ENCODE results near the gene DGKD.

DGKD gene

GRCh38 chr2:233414273-233414654 is 60.0 kb downstream of the DGKD start:
- DNase-seq, result no peak

DNA sequence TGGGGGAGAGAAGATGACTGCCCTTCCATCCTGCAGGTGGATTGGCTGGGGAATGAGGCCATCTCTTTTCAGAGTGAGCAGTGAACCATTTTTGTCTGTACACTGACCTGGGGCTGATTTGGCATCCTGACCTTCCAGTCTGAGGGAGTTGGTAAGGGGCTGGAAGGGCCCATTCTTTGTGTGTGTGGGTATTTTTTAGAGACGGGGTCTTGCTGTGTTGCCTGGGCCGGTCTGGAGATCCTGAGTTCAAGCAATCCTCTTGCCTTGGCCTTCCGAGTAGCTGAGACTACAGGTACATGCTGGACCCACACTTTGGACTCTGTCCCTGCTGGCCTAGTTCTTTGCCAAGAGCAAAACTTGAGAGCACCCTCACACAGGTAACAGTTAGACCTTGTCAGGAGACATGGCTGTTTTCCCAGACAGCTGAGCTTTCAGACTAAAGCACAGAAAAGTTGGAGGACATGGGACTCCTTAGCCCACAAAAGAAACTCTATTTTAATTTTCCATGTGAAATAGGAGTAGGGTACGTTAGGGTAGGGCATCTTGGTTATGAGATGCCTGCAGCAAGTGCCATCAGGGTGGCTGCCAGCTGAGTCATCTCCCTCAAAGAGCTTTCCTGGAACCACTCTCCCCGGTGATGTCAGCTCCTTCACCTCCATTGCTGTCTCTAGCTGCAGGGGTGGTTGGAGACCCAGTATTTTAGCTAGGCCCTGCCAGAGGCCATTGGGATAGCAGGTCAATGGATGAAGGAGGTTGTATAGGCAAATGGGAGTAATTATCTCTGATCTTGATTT is 60.7 kb downstream of the DGKD start:
- DNase-seq, result no peak

- DNase-seq, result no peak
Measured at GRCh38 chr2:233416199-233416598, 61.9 kb downstream of the DGKD start.

DNA sequence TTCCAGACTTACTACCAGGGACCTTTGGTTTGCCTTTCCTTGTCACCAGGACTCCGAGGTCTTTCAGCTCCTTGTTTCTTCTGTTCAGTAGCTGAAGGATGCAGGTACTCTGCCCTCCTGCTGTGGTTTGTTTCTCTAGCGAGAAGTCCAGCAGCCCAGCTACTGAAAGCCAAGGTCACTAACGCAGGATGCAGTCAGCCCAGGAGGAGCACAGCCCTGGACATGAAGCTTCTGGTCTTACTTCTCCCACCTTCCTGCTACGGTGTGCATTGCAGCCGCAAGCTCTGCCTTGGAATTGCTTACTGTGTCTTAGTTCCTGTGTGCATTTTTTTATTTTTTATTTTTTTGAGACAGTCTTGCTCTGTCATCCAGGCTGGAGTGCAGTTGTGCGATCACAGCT is 62.4 kb downstream of the DGKD start:
- no peak for DNase-seq

- DNase-seq, result no peak
Measured at GRCh38 chr2:233417282-233417681, 63.0 kb downstream of the DGKD start.

DNA sequence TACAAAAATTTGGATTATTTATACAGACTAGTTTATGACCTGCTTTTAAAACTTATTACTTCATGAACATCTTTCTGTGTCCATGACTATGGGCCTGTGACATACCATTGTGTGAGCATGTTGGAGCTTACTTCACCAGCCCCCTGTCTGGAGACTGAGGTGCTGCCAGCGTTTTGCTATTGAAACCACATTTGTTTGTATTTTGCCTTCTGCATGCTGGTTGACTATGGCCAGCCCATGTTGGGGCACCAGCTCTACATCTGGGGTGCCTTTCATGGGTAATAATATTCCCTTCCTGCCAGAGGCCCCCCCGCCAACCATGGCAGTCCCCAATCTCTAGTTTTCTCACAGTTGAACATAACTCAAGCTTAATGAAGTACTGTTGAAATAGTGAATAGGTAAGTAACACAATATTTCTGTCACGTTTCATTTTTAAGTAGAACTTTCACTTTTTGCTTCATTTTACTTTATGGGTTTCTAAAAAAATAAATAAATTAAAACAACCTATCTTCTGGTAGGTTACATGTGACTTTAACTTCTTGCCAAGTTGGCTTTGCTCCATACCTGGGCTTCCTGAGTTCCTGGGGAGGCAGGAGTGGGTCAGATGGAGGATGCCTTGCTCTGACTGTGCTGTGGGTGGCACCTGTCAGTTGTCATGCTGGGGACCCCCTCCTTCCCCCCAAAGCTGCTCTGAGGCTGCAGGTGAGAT is 63.9 kb downstream of the DGKD start:
- DNase-seq, result no peak

DNA sequence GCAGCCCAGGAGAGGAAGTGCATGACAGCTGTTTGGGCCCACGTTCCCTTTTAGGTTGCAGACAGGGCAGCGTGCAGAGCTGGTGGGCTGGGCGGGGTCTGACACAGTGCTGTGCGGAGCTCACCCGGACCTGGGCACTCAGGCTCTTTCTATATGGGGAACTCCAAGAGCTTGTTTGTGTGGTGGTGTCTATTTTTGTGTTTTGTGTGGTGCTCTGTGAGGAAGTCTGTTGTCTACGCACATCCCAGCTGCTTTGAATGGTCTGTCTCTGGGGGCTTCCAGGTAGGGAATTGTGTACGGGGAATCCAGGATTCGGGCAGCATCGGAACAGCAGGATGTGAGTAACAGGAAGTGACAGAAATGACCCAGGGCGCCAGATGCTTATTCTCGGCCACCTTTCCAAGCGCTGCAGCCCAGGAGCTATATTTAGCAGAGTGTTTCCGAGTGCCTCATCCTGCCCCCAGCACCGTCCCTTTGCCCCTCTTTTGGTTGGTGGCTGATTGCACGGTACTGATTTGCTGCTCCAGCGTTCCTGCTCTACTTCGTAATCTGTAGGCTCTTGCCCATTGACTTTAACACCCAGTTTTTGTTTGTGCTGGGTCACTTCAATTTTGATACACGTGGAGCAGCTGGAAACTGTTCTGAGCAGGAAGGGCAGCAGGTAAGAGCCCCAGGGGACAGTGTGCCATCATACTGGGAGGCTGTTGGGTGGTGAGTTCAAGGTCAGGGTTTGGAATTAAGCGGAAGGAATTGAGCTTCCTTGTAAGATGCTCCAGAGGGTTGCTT is 64.7 kb downstream of the DGKD start:
- DNase-seq, result no peak

GRCh38 chr2:233419602-233420391 is 65.5 kb downstream of the DGKD start:
- no peak for DNase-seq

DNA sequence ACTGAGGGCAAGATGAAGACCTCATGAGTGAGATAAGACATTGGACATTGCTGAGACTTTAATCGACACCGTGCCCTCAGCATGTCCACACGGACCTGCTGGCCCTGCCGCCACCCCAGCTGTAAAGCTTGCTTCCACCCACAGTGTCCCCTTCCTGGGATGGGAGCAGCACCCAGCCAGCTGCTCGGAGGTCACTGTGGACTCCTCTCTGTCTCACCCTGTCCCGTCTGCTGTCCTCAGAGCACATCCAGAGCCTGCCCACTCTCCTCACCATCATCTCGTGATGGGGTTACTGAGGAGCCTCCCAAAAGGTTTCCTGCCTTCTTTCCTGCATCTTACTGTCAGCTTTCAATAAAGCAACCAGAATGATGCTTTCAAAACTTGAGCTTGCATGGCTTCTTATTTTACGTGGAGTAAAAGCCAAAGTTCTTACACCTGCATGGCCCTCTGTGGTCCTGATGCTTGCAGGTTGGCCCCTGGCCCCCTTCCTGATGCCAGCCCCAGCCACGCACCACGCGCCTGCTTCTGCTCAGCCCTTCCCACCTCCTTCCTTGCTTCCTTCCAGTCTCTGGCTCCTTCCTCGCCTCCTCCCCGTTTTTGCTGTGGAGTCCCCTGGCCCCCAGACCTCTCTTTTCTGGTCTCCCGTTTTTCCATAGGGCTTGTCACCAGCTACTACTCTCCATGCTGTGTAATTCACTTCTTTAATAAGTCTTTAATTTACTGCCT is 67.0 kb downstream of the DGKD start:
- no peak for DNase-seq

DNA sequence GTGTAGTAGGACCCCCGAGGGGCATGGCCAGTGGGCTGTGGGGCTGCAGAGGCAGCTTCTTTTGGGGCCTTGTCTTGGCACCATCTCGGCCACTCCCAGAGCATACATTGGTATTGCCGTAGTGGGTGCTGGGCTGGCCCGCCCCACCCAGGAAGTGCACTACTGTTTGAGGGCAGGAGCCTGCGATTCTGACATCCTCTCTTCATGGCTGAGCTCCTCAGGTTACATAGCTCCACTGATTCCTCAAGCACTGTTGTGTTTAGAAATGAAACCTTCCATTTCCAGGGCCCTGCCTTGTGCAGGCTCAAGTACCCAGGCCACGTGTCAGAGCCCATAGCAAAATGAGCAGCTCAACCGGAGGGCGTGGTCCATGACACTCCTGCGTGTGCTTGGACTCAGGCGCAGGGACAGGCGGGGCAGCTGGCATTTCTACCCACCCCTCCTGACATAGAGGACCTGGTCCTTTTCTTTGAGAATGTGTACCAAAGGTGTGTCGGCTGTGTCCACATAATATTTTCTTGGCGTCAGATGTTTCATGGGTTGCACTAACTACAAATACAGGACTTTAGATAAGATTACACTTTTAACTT is 67.9 kb downstream of the DGKD start:
- DNase-seq, result no peak

DNA sequence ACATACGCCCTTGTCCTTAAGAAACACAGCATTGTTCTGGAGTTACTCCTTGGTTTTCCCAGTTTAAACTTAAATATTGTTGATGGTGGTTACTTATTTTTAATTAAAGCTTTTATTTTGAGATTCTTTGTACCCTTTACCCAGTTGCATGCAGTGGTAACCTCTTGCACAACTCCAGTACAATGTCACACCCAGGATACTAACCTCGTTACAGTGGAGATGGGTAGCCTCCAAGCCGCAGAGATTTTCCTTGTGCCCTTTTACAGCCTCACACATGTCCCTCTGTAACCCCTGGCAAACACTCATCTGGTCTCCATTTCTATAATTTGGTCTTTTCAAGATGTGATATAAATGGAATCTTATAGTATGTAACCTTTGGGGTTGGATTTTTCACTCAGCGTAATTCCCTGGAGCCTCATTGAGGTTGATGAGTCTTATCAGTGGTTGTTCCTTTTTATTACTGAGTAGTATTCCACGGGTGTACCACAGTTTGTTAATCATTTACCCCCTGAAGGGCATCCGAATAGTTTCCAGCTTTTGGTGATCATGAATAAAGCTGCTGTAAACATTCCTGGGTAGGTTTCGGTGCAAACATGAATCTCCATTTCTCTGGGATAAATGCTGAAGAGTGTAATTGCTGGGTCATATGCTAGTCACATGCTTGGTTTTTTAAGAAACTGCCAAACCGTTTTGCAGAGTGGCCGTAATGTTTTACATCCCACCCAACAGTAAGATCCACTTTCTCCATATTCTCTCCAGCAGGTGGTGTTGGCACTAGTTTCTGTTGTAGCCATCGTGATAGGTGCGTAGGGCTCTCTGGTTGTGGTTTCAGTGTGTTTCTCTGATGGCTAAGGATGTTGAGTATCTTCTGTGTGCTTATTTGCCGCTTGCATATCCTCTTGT is 68.6 kb downstream of the DGKD start:
- no peak for DNase-seq

DNA sequence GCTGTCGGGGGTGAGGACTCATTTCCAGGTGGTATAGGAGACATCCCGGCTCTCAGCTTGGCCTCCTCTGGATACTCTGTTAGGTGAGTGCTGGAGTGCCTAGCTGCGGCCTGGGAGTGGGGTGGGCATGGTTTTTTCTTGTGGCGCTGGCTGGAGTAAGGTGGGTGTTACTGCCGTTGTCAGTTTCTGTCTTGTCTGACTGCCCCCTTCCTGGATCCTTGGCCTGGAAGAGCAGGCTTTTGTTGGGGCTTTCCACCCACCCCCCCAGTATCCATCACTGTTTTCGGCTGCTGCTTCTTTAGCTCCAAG is 69.2 kb downstream of the DGKD start:
- no peak for DNase-seq

GRCh38 chr2:233424154-233424951 is 70.1 kb downstream of the DGKD start:
- DNase-seq, result no peak

GRCh38 chr2:233426619-233427342 is 72.5 kb downstream of the DGKD start:
- no peak for DNase-seq

- DNase-seq, result no peak
Measured at GRCh38 chr2:233428008-233428407, 73.7 kb downstream of the DGKD start.

GRCh38 chr2:233428438-233428837 is 74.1 kb downstream of the DGKD start:
- DNase-seq, result no peak

DNA sequence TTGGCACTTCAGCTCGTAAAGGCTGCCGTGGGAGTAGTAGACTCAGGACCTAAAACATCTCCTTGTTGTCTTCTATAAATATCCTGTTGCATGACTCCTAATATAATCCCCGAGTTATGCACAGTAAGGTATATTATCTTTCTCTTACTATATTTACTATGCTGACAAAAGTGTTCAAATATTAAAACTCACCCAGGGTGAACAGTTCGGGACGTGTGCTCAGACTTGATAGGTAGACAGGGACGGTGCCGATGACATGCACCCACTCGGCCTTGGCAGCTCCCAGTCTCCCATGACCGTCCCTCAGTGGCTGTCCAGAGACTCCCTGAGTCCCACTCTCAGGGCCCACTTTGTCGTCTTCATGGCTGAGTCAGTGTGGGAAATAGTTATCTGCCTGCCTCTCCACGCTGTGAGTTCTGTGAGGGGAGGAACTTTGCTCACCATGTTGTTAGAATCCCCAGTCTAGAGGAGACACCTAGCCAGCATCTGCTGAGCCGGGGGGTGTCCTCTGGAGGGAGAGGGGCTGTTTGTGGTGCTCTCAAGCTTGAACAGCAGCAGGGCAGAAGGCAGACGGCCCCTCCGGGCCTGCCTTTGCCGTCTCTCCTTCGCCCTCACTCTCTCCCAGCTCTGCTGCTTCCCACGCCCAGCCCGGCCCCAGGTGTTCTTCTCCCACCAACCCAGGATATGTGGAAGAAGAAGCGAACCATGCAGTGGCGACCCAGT is 75.0 kb downstream of the DGKD start:
- DNase-seq, result no peak

DNA sequence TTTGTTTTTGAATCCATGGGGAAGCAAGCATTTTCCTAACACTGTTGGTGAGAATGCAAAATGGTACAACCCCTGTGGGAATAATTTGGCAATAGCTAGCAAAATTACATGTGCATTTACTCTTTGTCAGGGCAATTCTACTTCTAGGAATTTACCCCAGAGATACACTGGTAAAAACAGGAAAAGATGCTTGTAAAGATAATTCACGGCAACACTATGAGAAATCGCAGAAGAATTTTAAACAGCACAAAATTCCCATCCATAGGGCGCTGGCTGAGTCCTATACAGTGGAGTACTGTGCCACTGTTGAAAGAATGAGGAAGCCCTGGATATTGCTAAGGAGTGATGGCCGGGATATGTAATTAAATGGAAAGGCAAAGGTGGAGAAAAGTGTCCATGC is 75.8 kb downstream of the DGKD start:
- DNase-seq, result no peak

DNA sequence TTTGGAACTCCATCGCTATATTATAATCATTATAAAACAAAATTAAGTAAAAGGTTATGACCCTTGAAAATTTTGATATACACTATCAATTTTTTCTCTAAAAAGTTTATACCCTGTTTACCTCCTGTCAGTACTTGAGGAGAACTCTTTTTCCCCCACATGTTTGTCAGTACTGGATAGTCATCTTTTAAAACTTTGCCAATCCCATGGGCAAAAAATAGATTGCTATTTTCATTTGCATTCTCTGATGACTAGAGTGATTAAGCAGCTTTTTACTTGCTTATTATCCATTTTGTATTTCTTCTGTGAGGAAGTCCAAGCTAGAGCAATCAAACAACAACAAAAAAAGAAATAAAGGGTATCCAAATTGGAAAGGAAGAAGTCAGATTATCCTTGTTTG is 76.4 kb downstream of the DGKD start:
- no peak for DNase-seq

All from NCI-H524 treated with DMSO at 0.1 percent for 48 hours (cell line).